ENCODE results near the gene ZNF496. TPM values are rescaled to one million over a fixed set of nuclear protein-coding genes. Genes with fewer than 3 reads are reported as not detected.
"Not testable (repeated sequence)": the region's sequence is repeated elsewhere in the genome, so short reads cannot be mapped to it uniquely, and the experiment has no call there.

ZNF496 gene
- total RNA-seq, 4 donors from 2014 or later, result 34.2 to 47.4 (median 39.7) TPM

GRCh38 chr1:247370786-247371732 is 39.4 kb upstream of the ZNF496 start:
- intact Hi-C loops (cut with DNase I; ENCODE audit: low total_unique reads) (no loop called here), in situ Hi-C loops (cut with MboI; ENCODE audit: low sequenced_read_pairs in 4 of 4) (loop anchor here in 1 of 4 donors (10.0 kb wide), 1 partner anchor 114 kb away; no protein-coding TSS in a partner anchor)
- ATAC-seq (no peak), DNase-seq (no peak)
- TF ChIP-seq POLR2A (IDR thresholded peaks at IDR 0.05), result no peak
- TF ChIP-seq CTCF (IDR thresholded peaks at IDR 0.05 in 4 of 5, conservative IDR thresholded peaks at IDR 0.05 in 1 of 5), result no peak
- no peak overlapping the region for H3K4me3 ChIP-seq
- no peaks in the 10 kb centered on the region for H3K9me3 ChIP-seq
- peaks cover 0 to 3% of the 10 kb centered on the region in 2 donors for H3K4me1 ChIP-seq
- H3K36me3 ChIP-seq, result no peaks in the 10 kb centered on the region
- H3K27ac ChIP-seq, result no peak overlapping the region
- H3K27me3 ChIP-seq, result peaks cover 0 to 8% (median 0%) of the 10 kb centered on the region in 3 donors

GRCh38 chr1:247368490-247369145 is 37.0 kb upstream of the ZNF496 start:
- H3K4me3 ChIP-seq, result no peak overlapping the region
- intact Hi-C loops (cut with DNase I; ENCODE audit: low total_unique reads), result no loop called here
- in situ Hi-C loops (cut with MboI; ENCODE audit: low sequenced_read_pairs in 4 of 4), result no loop called here
- H3K36me3 ChIP-seq, result no peaks in the 10 kb centered on the region
- no peak for ATAC-seq
- H3K27me3 ChIP-seq, result peaks cover 0 to under 1% (median 0%) of the 10 kb centered on the region in 3 donors
- peaks cover 0 to under 1% of the 10 kb centered on the region in 2 donors for H3K4me1 ChIP-seq
- H3K9me3 ChIP-seq, result no peaks in the 10 kb centered on the region
- DNase-seq, result no peak
- no peak overlapping the region for H3K27ac ChIP-seq
- TF ChIP-seq POLR2A (IDR thresholded peaks at IDR 0.05), result no peak
- no peak for TF ChIP-seq CTCF (IDR thresholded peaks at IDR 0.05 in 4 of 5, conservative IDR thresholded peaks at IDR 0.05 in 1 of 5)

GRCh38 chr1:247367786-247368422 is 36.2 kb upstream of the ZNF496 start:
- ATAC-seq (no peak), DNase-seq (no peak)
- in situ Hi-C loops (cut with MboI; ENCODE audit: low sequenced_read_pairs in 4 of 4) (no loop called here), intact Hi-C loops (cut with DNase I; ENCODE audit: low total_unique reads) (no loop called here)
- Histone ChIP-seq H3K27me3 (no peaks in the 10 kb centered on the region), H3K9me3 (no peaks in the 10 kb centered on the region), H3K36me3 (no peaks in the 10 kb centered on the region), H3K27ac (no peak overlapping the region), H3K4me1 (no peaks in the 10 kb centered on the region), H3K4me3 (no peak overlapping the region)
- TF ChIP-seq CTCF (IDR thresholded peaks at IDR 0.05 in 4 of 5, conservative IDR thresholded peaks at IDR 0.05 in 1 of 5), result no peak
- no peak for TF ChIP-seq POLR2A (IDR thresholded peaks at IDR 0.05)

- no peak for ATAC-seq
- in situ Hi-C loops (cut with MboI; ENCODE audit: low sequenced_read_pairs in 4 of 4) (no loop called here), intact Hi-C loops (cut with DNase I; ENCODE audit: low total_unique reads) (no loop called here)
- Histone ChIP-seq H3K27ac (no peak overlapping the region), H3K4me1 (no peaks in the 10 kb centered on the region), H3K27me3 (no peaks in the 10 kb centered on the region), H3K36me3 (no peaks in the 10 kb centered on the region), H3K4me3 (no peak overlapping the region), H3K9me3 (no peaks in the 10 kb centered on the region)
- no peak for TF ChIP-seq POLR2A (IDR thresholded peaks at IDR 0.05)
- no peak for TF ChIP-seq CTCF (IDR thresholded peaks at IDR 0.05 in 4 of 5, conservative IDR thresholded peaks at IDR 0.05 in 1 of 5)
- no peak for DNase-seq
Observed at GRCh38 chr1:247366926-247367645, 35.4 kb upstream of the ZNF496 start.

GRCh38 chr1:247366345-247366744 is 34.7 kb upstream of the ZNF496 start:
- H3K4me3 ChIP-seq; H3K27me3 ChIP-seq; DNase-seq; ATAC-seq; in situ Hi-C loops (cut with MboI; ENCODE audit: low sequenced_read_pairs in 4 of 4); H3K4me1 ChIP-seq; H3K36me3 ChIP-seq; intact Hi-C loops (cut with DNase I; ENCODE audit: low total_unique reads); H3K9me3 ChIP-seq; H3K27ac ChIP-seq: not testable (repeated sequence)

Data from gastrocnemius medialis (tissue), 4 donors.